Measurements from ENCODE around the gene FAM163B. TPM values are rescaled to one million over a fixed set of nuclear protein-coding genes. Genes with fewer than 3 reads are reported as not detected.
A peak's percentile ranks its signal among the peaks of the same experiment; 100 is the strongest.

The FAM163B gene
- total and polyA plus RNA-seq, 9 of the 15 experiments (the other 6 are each of a cell fraction or from before 2014, with no cell fraction given), result not detected

GRCh38 chr9:133589454-133590227, 19.5 kb downstream of the FAM163B start (continued):
- TF ChIP-seq, protein P1, sequence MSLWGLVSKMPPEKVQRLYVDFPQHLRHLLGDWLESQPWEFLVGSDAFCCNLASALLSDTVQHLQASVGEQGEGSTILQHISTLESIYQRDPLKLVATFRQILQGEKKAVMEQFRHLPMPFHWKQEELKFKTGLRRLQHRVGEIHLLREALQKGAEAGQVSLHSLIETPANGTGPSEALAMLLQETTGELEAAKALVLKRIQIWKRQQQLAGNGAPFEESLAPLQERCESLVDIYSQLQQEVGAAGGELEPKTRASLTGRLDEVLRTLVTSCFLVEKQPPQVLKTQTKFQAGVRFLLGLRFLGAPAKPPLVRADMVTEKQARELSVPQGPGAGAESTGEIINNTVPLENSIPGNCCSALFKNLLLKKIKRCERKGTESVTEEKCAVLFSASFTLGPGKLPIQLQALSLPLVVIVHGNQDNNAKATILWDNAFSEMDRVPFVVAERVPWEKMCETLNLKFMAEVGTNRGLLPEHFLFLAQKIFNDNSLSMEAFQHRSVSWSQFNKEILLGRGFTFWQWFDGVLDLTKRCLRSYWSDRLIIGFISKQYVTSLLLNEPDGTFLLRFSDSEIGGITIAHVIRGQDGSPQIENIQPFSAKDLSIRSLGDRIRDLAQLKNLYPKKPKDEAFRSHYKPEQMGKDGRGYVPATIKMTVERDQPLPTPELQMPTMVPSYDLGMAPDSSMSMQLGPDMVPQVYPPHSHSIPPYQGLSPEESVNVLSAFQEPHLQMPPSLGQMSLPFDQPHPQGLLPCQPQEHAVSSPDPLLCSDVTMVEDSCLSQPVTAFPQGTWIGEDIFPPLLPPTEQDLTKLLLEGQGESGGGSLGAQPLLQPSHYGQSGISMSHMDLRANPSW (CRISPR knock-in tag; IDR thresholded peaks at IDR 0.05), result no peak
- TF ChIP-seq ZNF589 (CRISPR knock-in tag; IDR thresholded peaks at IDR 0.05; ENCODE audit: low read depth), result no peak
- no peak for TF ChIP-seq ZFP30 (CRISPR knock-in tag; IDR thresholded peaks at IDR 0.05; ENCODE audit: borderline replicate concordance)
- no peak for TF ChIP-seq GTF2F1 (IDR thresholded peaks at IDR 0.05; ENCODE audit: low read depth, low read length)
- TF ChIP-seq, protein P2, sequence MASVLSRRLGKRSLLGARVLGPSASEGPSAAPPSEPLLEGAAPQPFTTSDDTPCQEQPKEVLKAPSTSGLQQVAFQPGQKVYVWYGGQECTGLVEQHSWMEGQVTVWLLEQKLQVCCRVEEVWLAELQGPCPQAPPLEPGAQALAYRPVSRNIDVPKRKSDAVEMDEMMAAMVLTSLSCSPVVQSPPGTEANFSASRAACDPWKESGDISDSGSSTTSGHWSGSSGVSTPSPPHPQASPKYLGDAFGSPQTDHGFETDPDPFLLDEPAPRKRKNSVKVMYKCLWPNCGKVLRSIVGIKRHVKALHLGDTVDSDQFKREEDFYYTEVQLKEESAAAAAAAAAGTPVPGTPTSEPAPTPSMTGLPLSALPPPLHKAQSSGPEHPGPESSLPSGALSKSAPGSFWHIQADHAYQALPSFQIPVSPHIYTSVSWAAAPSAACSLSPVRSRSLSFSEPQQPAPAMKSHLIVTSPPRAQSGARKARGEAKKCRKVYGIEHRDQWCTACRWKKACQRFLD (CRISPR knock-in tag; IDR thresholded peaks at IDR 0.05), result no peak
- no peak for TF ChIP-seq POLR2AphosphoS5 (IDR thresholded peaks at IDR 0.05; ENCODE audit: control insufficient read depth, insufficient read depth, low read depth, low read length)
- TF ChIP-seq NRF1 (conservative IDR thresholded peaks at IDR 0.05 in 1 of 2, IDR thresholded peaks at IDR 0.05 in 1 of 2), result no peak
- TF ChIP-seq, protein P3, sequence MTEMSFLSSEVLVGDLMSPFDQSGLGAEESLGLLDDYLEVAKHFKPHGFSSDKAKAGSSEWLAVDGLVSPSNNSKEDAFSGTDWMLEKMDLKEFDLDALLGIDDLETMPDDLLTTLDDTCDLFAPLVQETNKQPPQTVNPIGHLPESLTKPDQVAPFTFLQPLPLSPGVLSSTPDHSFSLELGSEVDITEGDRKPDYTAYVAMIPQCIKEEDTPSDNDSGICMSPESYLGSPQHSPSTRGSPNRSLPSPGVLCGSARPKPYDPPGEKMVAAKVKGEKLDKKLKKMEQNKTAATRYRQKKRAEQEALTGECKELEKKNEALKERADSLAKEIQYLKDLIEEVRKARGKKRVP (CRISPR knock-in tag; IDR thresholded peaks at IDR 0.05), result no peak
- no peak for TF ChIP-seq PATZ1 (CRISPR knock-in tag; IDR thresholded peaks at IDR 0.05; ENCODE audit: borderline replicate concordance)
- peak; percentile 66 for TF ChIP-seq PCBP1 (IDR thresholded peaks at IDR 0.05; ENCODE audit: low read depth, low read length, poor library complexity, severe bottlenecking)
- no peak for TF ChIP-seq DMBX1 (CRISPR knock-in tag; IDR thresholded peaks at IDR 0.05; ENCODE audit: borderline replicate concordance)
- no peak for TF ChIP-seq FOSL1 (tag; conservative IDR thresholded peaks at IDR 0.05)
- 0 out of 2 replicates have a peak, but pooled peaks have one; percentile 22 for TF ChIP-seq DIDO1 (tag; IDR thresholded peaks at IDR 0.05; ENCODE audit: low read depth)
- TF ChIP-seq TEAD2 (tag; IDR thresholded peaks at IDR 0.05), result no peak
- no peak for TF ChIP-seq ETV6 (IDR thresholded peaks at IDR 0.05; ENCODE audit: borderline replicate concordance in 1 of 2, low read depth in 2 of 2, low read length in 1 of 2)
- no peak for TF ChIP-seq ETV6 (CRISPR knock-in tag; IDR thresholded peaks at IDR 0.05; ENCODE audit: borderline replicate concordance)
- TF ChIP-seq ZNF41 (CRISPR knock-in tag; conservative IDR thresholded peaks at IDR 0.05), result no peak
- no peak for TF ChIP-seq SMAD3 (CRISPR knock-in tag; conservative IDR thresholded peaks at IDR 0.05)
- TF ChIP-seq SMC3 (conservative IDR thresholded peaks at IDR 0.05; ENCODE audit: insufficient read depth, low read depth, low read length), result 0 out of 2 replicates have a peak, but pooled peaks have one; percentile 29
- TF ChIP-seq HDAC6 (IDR thresholded peaks at IDR 0.05; ENCODE audit: low read depth, low read length), result no peak

Data from K562 (cell line).